ENCODE measurements around the gene ALX4.

- TF ChIP-seq CTCF (IDR thresholded peaks at IDR 0.05), result no peak
- no peak for TF ChIP-seq POLR2A (IDR thresholded peaks at IDR 0.05)
These were observed 46.1 kb downstream of the ALX4 start for GRCh38 chr11:44263738-44264437.
